Measurements from ENCODE around the gene IER5.
"Not testable (repeated sequence)": the region's sequence is repeated elsewhere in the genome, so short reads cannot be mapped to it uniquely, and the experiment has no call there.

IER5 gene

DNA sequence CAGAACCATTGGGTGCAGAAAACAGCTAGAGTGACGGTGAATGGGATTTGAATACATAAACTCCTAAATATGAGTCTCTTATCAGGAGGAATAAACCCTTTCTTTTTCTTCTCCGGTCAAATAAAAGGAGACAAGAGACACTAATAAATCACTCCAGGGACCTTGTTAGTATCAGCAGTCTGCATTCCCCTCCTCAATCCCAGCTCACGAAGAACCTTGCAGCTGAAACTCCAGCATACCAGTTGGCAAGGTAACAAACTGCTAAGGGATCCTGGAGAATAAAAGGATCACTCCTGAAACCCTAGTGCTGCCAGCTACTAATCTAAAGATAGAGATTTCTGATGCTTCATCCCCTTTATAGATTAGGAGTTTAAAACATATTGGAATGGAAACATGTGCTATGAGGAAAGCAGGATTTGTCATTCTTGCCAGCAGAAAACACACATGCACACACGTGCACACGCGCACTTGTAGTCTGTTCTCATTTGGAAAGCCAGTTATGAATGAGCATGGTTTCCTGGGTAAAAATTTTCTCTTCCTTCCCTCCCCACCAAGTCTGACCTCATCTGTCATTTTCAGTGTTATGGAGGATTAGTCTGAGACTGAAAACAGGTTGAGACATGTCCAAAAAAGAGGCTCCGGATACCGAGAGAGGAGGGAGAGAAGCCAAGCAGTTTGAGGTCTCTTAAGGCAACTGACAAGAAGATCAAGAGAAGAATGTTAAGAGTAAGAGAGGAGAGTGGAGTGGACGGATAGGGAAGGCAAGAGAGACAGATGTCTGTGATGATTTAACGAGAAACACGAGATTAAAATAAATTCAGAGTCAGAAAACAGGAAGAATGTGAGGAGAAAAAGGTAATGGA, 10.9 kb downstream of the IER5 start:
- peak; percentile 43 for DNase-seq

DNA sequence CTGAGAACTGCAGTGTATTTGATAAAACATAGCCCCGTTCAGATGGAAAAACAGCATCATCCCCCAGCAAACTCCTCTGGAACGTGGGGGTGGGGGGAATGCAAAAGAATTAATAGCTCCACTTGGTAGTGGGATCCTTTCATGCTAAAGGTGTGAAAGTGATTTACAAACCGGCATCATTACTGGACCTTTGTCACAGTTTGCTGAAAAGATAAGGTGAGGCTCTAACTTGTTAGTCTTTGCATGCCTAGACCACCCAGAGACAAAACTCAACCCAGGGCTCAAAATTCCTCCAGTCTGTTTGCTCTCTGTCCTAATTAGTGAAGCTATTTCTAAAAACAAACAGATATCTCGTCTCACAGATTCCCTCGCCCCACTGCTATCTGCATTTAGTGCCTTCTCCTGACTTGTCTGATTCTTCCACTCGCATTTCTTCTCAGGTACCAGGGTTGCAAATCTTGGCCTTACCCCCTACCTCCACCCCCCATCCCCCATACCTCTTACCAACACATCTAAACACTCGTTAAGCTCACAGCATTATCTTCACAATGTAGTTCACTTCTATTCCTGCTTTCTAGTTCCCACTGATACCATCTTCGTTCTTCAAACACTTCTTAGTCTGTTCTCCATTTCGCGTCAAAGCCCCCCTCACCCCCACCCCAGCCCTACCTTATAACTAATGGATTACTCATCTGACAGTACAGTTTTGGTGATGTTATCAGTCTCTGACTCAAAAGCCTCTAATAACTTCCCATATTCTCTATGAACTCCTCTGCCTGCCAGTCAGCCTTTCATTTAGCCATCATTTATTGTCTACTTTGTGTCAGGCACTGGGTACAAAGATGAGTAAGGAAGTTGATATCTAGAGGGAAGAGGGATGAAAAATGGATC, 11.8 kb downstream of the IER5 start:
- no peak for DNase-seq

- no peak for DNase-seq
Measured at GRCh38 chr1:181100934-181101333, 12.4 kb downstream of the IER5 start.

DNA sequence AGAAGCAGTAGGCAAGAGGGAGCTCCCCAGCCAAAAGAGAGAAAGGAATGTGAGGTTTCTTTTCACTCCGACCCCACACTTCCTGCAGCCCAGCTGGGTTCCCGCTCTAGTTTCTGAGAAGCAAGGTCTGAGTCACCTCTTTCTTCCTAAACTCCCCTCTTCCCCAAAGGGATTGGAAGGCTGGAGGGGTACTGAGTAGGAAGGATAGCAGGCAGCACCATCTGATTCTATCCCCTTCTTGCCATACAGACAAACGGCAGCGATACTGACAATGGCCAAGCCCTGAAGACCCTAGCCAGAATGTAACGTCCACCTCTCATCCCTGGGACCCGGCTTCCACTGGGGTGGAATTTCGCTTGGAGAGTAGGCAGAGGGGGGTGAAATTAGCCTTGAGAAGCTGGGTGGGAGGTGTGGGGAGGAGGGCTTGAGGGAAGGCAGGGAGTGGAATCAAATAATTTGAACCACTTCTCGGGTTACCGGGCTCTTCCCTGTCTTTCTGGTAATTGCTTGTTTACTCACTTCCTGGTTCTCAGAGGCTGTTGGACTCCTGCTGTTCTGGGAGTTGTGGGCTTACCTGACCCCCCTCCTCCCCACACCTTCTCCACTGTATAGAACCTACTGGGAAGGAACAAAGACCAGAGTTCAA, 13.2 kb downstream of the IER5 start:
- DNase-seq, result no peak

- DNase-seq, result no peak
Measured at GRCh38 chr1:181102841-181103240, 14.3 kb downstream of the IER5 start.

GRCh38 chr1:181103399-181103798, 14.9 kb downstream of the IER5 start:
- DNase-seq, result no peak

GRCh38 chr1:181104042-181104789, 15.7 kb downstream of the IER5 start:
- no peak for DNase-seq

DNA sequence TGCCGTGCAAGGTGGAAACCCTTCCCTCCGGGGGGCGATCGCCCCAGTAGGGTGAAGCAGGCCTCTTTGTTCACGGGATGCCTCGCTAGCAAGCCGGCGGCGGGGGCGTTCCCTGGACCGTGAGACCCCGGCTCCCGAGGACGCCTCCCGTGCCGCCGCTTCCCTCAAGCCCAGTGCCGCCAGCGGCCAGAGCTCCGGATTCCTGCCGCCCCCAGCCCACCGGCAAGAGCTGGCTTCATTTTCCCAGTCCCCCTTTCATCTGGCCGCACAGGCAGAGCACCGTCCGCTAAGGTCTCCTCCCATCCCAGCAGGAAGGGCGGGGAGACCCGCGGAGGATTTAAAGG, 16.3 kb downstream of the IER5 start:
- DNase-seq, result peak; percentile 24

- peak; percentile 66 for DNase-seq
Measured at GRCh38 chr1:181105134-181106021, 16.9 kb downstream of the IER5 start.

DNA sequence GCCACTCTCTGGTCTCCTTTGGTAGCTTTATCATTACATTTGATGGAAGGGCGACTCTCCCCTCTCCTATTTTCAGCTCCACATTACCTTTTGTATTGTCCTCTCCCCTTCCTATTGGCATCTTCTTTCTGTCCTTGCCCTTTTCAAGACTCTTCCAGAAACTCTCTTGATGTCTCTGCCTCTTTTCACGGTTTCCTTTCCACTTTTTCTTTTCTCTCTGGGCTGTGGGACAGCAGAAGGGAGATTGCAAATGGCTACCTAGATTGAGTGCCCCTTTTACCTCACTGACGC, 17.5 kb downstream of the IER5 start:
- no peak for DNase-seq

DNA sequence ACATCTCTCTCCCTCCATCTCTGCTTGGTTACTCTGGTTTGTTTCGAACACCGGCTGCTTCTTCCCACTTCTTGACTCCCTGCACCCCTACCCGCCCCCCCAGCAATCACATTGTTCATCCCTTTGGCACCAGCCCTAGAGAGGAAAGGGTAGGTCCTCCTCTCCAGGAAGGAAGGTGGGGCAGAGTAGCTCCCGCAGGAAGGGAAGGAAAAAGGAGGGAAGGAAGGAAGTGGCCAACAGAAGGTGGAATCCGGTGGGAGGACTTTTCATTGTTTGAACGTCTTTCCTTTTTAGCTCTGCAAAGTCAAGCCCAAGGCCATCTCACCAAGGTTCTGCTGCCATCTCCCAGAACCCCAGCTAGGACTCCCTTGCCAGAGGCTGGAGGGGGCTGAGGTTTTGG, 18.0 kb downstream of the IER5 start:
- no peak for DNase-seq

GRCh38 chr1:181107711-181108110, 19.2 kb downstream of the IER5 start:
- DNase-seq, result no peak

GRCh38 chr1:181108304-181108867, 19.9 kb downstream of the IER5 start:
- no peak for DNase-seq

- DNase-seq, result no peak
Measured at GRCh38 chr1:181110013-181110412, 21.5 kb downstream of the IER5 start.

DNA sequence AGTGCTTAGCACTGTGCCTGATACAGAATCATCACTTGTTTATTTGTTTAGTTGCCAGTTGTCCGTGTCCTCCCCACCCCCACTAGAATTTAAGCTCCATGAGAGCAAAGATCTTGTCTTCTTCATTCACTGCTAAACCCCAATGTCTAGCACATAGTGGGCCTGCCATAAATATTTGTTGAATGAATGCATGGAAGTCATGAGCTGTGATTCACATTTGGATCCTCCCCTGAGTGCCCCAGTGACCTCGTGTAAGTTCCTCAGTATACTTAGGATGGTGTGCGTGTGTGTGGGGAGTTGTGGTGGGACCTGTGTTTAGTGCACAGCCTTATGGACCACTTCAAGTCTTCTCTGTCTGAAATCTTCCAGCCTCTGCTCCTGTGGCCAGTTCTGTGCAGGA, 23.1 kb downstream of the IER5 start:
- no peak for DNase-seq

DNA sequence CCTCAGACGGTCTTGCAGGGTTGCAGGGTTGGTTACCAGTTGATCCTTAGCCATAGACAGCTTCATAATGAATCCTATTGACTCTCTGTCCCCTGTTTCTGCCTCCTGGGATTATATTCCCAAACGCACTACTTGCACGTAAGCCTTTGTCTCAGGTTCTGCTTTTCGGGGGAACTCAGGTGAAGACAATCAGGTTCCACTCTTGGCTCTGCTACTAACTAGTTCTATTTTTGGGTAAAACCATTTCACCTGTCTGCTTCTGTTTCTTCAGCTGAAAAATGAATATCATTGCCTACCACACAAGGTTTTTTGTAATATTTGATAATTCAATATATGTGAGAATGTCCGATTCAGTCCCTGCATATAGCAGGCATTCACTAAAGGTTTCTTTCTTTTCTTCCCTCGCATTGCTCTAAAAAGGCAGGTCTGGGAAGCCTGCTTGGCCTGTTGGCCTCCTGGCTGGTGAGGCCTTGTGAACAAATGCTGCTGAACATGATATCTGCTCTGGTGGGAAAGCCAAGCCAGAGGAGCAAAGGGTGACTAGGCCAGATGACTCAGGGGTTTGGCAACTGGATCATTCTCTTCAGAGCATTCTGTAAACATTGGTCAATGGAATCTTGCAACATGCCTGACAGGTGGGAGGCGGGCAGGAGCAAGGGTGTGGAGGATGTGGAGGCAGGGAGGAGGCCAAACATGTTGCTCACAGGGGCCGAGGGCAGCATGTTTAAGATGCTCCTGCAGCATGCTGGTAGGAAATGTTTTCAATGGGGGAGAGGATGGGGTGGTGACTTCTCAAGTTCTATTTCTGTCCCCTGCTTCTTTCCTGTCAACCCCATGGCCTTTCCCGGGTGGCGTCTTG, 23.8 kb downstream of the IER5 start:
- no peak for DNase-seq

- peak; percentile 23 for DNase-seq
Measured at GRCh38 chr1:181113059-181113641, 24.6 kb downstream of the IER5 start.

- DNase-seq, result no peak
Measured at GRCh38 chr1:181114574-181115367, 26.3 kb downstream of the IER5 start.

DNA sequence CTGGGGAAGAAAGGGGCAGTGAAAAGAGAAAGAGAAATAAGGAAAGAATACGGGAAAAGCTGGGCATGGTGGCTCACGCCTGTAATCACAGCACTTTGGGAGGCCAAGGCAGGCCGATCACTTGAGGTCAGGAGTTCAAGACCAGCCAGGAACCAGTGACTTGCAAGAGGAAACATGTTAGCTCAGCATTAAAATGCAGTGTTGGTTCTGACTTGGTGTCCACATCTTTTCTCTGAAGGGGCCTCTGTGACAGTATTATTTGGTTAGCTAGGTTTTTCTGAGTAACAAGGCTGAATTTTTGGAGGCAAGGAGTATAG, 26.8 kb downstream of the IER5 start:
- no peak for DNase-seq

DNA sequence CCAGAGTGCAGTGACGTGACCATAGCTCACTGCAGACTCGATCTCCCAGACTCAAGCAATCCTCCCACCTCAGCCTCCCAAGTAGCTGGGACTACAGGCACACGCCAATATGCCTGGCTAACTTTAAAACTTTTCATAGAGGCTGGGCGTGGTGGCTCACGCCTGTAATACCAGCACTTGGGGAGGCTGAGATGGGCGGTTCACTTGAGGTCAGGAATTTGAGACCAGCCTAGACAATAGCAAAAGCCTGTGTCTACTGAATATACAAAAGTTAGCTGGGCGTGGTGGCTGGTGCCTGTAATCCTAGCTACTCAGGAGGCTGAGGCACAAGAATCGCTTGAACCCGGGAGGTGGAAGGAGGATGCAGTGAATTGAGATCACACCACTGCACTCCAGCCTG, 27.5 kb downstream of the IER5 start:
- not testable (repeated sequence) for DNase-seq

Data from NCI-H1694 (cell line).